Ammon's horn (tissue), 1 donor: ENCODE results near the gene LAMC3.
"Not testable (repeated sequence)": the region's sequence is repeated elsewhere in the genome, so short reads cannot be mapped to it uniquely, and the experiment has no call there.

Experiments
- DNase-seq: peaks from one replicate; pipeline ENCODE4 v3.0.0-alpha.2; 2016; ENCODE audit warnings: low spot score

Gene LAMC3

GRCh38 chr9:131028931-131029573 is 20.1 kb downstream of the LAMC3 start:
- no peak for DNase-seq

DNA sequence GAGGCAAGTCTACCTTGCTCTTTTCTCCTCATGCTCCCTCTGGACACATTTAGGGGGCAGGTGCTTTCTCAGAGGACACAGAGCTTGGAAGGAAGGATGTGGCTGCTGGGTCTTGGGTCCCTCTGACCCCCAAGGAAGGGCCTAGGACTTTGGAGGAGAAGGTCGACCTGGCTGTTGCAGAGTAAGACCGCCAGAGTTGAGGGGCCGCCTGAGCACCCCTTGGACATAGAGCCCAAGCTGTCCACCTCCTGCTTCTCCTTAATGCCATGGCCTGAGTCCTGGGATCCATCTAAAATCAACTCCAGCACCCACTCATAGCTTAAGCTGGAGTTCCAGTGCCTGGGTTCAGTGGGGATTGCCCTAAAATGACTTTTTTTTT is 20.6 kb downstream of the LAMC3 start:
- no peak for DNase-seq

DNA sequence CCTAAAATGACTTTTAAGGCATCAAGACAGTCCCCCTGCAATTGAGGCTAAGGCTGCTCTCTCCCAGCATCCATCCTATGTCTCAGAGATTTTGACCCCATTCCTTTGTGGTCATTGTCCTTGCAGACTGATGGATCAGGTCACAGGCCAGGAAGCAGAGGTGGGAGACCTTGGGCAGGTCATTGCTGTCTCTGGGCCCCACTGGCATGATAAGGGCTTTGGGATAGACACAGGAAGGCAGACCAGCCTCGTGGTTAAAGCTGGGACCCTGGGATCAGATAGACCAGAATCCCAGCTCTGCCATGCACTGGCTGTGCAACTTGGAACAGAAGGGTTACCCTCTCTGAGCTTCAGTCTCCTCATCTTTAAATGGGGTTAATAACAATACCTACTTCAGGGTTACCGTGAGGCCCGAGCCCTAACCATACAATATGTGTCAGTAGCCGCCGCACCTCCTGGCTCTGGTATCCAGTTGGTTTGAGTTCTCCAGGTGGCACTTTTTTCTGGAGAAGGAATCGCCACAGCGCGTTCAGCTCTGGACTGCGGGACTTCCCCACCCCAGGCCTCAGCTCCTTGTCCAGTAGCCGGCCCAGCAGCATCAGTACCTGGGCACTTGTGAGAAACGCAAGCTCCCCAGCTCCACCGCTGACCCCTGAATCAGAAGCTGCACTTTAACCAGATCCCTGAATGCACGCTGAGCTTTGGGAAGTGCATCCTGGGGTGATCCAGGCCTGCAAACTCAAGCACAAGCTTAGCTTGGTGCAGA is 21.4 kb downstream of the LAMC3 start:
- no peak for DNase-seq

GRCh38 chr9:131031005-131031641 is 22.1 kb downstream of the LAMC3 start:
- DNase-seq = no peak

GRCh38 chr9:131031642-131032005 is 22.6 kb downstream of the LAMC3 start:
- no peak for DNase-seq

GRCh38 chr9:131032384-131032783 is 23.4 kb downstream of the LAMC3 start:
- no peak for DNase-seq

DNA sequence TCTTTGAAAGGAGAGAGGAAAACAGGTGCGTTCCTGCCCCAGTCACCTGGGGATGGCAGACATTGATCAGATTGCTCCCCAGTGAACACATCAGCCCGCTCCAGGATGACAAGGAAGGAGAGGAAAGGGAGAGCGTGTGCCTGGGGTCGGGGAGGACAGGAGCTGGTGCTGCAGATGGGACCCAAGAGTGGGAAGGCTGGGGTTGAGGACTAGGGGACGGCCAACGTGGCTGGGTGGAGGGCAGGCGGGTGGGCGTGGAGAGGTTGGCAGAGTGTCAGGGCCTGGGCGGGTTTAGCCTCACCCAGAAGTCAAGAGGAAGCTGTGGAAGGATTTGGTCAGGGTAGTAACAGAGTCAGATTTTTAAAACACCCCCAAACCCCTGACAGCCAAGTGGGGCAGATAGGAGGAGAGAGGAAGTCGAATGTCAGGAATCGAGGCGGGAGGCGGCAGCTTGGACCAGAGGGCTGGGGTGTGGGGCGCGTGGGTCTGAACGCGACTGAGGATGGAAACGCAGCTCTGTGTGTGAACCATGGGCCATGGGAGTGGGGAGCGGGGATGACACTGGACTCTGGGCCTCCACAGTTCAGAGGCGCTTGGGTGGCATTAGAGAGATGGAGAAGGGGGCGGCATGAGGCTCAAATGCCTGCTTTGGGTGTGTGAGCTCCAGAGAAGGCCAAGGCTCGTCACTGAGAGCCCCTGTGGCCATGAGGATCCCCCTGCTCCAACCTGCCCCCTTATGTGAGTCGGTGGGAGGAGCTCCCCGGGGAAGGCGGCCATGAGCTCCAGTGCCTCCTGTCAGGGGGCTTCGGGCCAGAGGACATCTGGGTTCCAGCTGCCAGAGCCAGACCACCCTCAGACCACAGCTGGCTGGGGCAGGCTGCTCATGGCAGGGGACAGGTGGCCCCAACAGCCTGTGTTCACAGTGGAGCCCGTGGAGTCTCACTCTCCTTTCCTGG is 24.6 kb downstream of the LAMC3 start:
- DNase-seq = no peak

GRCh38 chr9:131034268-131034667 is 25.3 kb downstream of the LAMC3 start:
- no peak for DNase-seq

DNA sequence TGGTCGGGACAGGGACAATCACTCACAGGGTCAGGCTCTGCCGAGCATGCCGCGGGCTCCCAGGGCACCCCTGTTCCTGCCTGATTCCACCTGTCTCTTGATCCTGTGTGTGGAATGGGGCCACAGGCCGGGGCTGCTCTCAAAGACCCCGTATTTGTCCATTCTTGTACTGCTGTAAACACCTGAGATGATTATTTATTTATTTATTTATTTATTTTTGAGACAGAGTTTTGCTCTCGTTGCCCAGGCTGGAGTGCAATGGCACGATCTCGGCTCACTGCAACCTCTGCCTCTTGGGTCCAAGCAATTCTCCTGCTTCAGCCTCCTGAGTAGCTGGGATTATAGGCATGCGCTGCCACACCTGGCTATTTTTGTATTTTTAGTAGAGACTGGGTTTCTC is 25.8 kb downstream of the LAMC3 start:
- not testable (repeated sequence) for DNase-seq

DNA sequence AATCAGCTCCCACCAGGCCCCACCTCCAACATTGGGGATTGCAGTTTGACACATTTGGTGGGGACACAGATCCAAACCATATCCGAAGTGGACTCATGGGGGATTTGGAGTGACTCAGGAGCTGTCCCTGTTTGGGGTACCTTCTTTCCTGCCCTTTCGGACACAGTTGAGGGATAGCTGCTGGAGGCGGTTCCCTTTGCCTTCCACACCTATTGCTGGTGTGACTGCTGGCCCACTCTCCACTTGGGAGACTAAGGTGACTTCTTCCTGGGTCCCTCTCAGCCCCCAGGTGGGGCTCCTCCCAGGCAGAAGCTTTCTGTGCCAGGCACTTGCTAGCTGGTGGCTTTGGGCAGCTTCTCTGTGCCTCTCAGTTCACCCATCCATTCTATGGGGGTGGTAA is 26.6 kb downstream of the LAMC3 start:
- DNase-seq = no peak

GRCh38 chr9:131036071-131036470 is 27.1 kb downstream of the LAMC3 start:
- DNase-seq = no peak

- DNase-seq = no peak
These were observed 27.8 kb downstream of the LAMC3 start for GRCh38 chr9:131036529-131037334.

DNA sequence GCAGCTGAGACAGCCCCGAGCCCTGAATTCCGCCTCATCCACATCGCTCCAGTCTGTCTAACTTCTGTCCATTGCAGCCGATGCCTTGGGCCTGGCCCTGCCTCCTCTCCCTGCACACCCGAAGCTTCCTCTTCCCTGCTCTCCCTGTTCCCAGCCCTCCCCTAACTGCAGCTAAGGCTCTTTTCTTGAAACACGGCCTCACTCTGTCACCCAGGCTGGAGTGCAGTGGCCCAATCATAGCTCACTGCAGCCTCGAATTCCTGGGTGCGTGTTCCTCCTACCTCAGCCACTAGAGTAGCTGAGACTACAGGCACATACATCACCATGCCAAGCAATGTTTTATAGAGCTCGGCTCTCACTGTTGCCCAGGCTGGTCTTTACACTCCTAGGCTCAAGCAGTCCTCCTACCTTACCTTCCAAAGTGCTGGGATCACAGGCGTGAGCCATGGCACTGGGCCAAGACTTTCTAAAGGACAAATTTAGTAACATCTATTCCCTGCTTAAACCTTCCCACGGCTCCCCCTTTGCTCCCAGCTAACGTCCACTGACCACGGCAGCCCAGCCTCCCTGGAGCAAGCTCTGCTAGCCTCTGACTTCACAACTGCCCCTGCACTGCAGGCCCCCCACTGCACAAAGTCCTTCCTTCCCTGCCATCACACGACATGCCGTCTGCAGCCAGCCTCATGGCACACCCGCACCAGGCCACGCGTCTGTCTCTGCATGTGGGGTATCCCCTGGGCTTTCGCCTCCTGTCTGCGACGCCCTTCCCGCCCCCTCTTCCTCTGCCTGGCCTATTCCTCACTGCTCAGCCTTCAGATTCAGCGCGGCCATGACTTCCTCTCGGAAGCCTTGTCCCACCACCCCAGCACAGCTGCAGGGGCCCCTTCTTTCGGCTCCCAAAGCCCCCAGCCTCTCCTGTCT is 28.6 kb downstream of the LAMC3 start:
- DNase-seq = no peak

DNA sequence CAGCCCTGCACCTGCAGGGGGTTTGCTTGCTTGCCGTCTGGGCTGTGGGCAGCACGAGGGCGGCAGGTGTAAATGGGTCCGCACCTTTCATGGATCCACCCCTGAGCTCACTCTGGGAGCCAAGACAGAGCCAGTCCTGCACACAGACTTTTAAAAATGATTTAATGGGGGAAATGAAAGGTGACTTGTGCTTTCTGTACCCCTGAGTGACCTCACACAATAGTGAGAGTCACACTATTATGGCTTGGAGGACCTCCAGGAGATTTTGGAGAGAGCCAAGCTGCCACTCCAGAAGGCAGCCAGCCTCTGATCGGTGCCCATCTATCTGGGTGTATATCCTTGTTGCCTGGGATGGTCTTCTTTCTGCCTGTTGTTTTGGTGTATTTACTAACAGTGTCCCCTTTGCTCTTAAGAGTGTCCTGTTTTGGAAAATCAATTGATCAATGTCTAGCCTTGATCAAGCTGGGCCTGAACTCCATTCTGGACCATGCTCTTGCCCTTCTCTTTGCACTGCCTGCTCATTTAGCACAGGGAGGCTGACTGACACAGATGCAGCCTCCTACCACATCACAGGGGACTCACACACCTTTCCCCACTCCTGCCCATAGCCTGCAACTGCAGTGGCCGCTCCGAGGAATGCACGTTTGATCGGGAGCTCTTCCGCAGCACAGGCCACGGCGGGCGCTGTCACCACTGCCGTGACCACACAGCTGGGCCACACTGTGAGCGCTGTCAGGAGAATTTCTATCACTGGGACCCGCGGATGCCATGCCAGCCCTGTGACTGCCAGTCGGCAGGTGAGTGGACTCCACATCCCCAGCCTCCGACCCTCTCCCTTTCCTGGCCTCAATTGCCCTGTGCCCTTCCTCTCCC is 29.5 kb downstream of the LAMC3 start:
- DNase-seq = no peak

GRCh38 chr9:131039129-131039954 is 30.4 kb downstream of the LAMC3 start:
- no peak for DNase-seq

GRCh38 chr9:131042666-131043065 is 33.7 kb downstream of the LAMC3 start:
- DNase-seq = no peak

DNA sequence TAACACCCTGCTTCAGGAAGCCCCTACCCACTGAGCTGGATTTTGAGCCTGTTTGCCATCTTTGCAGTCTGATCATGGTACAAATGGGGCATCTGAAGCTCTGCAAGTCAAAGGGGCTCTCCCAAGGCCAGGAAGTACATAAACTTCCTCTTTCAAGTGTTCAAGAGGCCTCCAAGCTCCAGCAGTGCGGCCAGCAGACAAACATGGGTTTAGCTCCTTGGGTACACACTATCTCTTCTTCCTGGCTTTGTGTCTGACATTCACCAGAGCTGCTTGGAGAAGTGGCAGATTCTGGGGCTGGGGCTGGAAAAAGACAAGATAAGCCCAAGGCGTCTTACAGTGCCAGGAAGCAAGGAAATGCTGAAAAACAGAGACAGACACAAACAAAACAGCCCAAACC is 34.1 kb downstream of the LAMC3 start:
- DNase-seq = no peak

DNA sequence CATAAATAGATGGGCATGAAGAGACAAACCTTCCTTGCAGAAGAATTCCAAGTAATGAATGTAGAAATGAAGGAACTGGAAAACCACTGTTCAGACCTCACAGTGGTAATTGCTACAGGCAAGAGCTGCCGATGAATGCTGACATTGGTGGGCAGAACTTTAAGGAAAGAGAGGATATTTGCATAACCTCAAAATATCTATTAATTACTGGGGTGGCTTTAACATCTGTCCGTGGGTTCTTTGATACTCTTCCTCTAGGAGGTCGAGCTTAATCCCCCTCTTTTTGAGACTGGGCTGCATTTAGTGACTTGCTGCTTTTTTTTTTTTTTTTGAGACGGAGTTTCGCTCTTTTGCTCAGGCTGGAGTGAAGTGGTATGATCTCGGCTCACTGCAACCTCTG is 34.7 kb downstream of the LAMC3 start:
- no peak for DNase-seq
